ENCODE data around the gene PCNX1. TPM values are rescaled to one million over a fixed set of nuclear protein-coding genes. Genes with fewer than 3 reads are reported as not detected.

PCNX1 gene
- total and polyA plus RNA-seq, 2 donors, result 16.0 to 127 TPM

- no peak overlapping the region for H3K27ac ChIP-seq (ENCODE audit: low read depth)
- no peaks in the 10 kb centered on the region for H3K4me1 ChIP-seq (ENCODE audit: insufficient read depth)
- no peaks in the 10 kb centered on the region for H3K36me3 ChIP-seq (ENCODE audit: insufficient read depth)
- no peak for DNase-seq (ENCODE audit: extremely low spot score)
- H3K4me3 ChIP-seq (ENCODE audit: low read depth, low read length), result no peak overlapping the region
- WGBS, result 82% methylated on average over 8 of the region's 8 CpGs
Observed at GRCh38 chr14:70884595-70885342, 22.5 kb upstream of the PCNX1 start.

GRCh38 chr14:70885343-70886022 lies 21.8 kb upstream of the PCNX1 start:
- no peaks in the 10 kb centered on the region for H3K36me3 ChIP-seq (ENCODE audit: insufficient read depth)
- H3K4me3 ChIP-seq (ENCODE audit: low read depth, low read length), result no peak overlapping the region
- H3K4me1 ChIP-seq (ENCODE audit: insufficient read depth), result no peaks in the 10 kb centered on the region
- WGBS, result 79% methylated on average over 5 of the region's 5 CpGs
- DNase-seq (ENCODE audit: extremely low spot score), result no peak
- H3K27ac ChIP-seq (ENCODE audit: low read depth), result no peak overlapping the region

- H3K4me1 ChIP-seq (ENCODE audit: insufficient read depth), result no peaks in the 10 kb centered on the region
- H3K4me3 ChIP-seq (ENCODE audit: low read depth, low read length), result no peak overlapping the region
- no peaks in the 10 kb centered on the region for H3K36me3 ChIP-seq (ENCODE audit: insufficient read depth)
- H3K27ac ChIP-seq (ENCODE audit: low read depth), result no peak overlapping the region
- DNase-seq (ENCODE audit: extremely low spot score), result no peak
- 63% methylated on average over 5 of the region's 5 CpGs for WGBS
Observed at GRCh38 chr14:70886421-70887206, 20.6 kb upstream of the PCNX1 start.

GRCh38 chr14:70887207-70887681 lies 20.0 kb upstream of the PCNX1 start:
- H3K27ac ChIP-seq (ENCODE audit: low read depth), result no peak overlapping the region
- no peak overlapping the region for H3K4me3 ChIP-seq (ENCODE audit: low read depth, low read length)
- 32% methylated on average over 3 of the region's 3 CpGs for WGBS

GRCh38 chr14:70887737-70888499 lies 19.3 kb upstream of the PCNX1 start:
- no peaks in the 10 kb centered on the region for H3K4me1 ChIP-seq (ENCODE audit: insufficient read depth)
- H3K27ac ChIP-seq (ENCODE audit: low read depth), result no peak overlapping the region
- no peak for DNase-seq (ENCODE audit: extremely low spot score)
- no peaks in the 10 kb centered on the region for H3K36me3 ChIP-seq (ENCODE audit: insufficient read depth)
- WGBS, result 82% methylated on average over 3 of the region's 3 CpGs
- H3K4me3 ChIP-seq (ENCODE audit: low read depth, low read length), result no peak overlapping the region

More at GRCh38 chr14:70887207-70887681, 20.0 kb upstream of the PCNX1 start:
- no peak for DNase-seq (ENCODE audit: extremely low spot score)
- H3K4me1 ChIP-seq (ENCODE audit: insufficient read depth), result no peaks in the 10 kb centered on the region
- H3K36me3 ChIP-seq (ENCODE audit: insufficient read depth), result no peaks in the 10 kb centered on the region

- Histone ChIP-seq H3K4me3 (ENCODE audit: low read depth, low read length) (no peak overlapping the region), H3K27ac (ENCODE audit: low read depth) (no peak overlapping the region), H3K4me1 (ENCODE audit: insufficient read depth) (no peaks in the 10 kb centered on the region), H3K36me3 (ENCODE audit: insufficient read depth) (no peaks in the 10 kb centered on the region)
- DNase-seq (ENCODE audit: extremely low spot score), result no peak
- WGBS, result 64% methylated on average over 1 of the region's 1 CpG
Observed at GRCh38 chr14:70888681-70889175, 18.5 kb upstream of the PCNX1 start.

GRCh38 chr14:70889555-70889954 lies 17.7 kb upstream of the PCNX1 start:
- Histone ChIP-seq H3K36me3 (ENCODE audit: insufficient read depth) (no peaks in the 10 kb centered on the region), H3K4me3 (ENCODE audit: low read depth, low read length) (no peak overlapping the region), H3K4me1 (ENCODE audit: insufficient read depth) (no peaks in the 10 kb centered on the region), H3K27ac (ENCODE audit: low read depth) (no peak overlapping the region)
- no peak for DNase-seq (ENCODE audit: extremely low spot score)
- WGBS, result 91% methylated on average over 5 of the region's 5 CpGs

GRCh38 chr14:70890826-70891659 lies 16.2 kb upstream of the PCNX1 start:
- WGBS, result 83% methylated on average over 5 of the region's 5 CpGs
- Histone ChIP-seq H3K36me3 (ENCODE audit: insufficient read depth) (no peaks in the 10 kb centered on the region), H3K4me1 (ENCODE audit: insufficient read depth) (no peaks in the 10 kb centered on the region), H3K4me3 (ENCODE audit: low read depth, low read length) (no peak overlapping the region), H3K27ac (ENCODE audit: low read depth) (no peak overlapping the region)
- no peak for DNase-seq (ENCODE audit: extremely low spot score)

GRCh38 chr14:70891737-70892136 lies 15.5 kb upstream of the PCNX1 start:
- Histone ChIP-seq H3K4me1 (ENCODE audit: insufficient read depth) (no peaks in the 10 kb centered on the region), H3K36me3 (ENCODE audit: insufficient read depth) (no peaks in the 10 kb centered on the region), H3K27ac (ENCODE audit: low read depth) (no peak overlapping the region), H3K4me3 (ENCODE audit: low read depth, low read length) (no peak overlapping the region)
- no peak for DNase-seq (ENCODE audit: extremely low spot score)
- WGBS, result 93% methylated on average over 2 of the region's 2 CpGs

- no peak overlapping the region for H3K27ac ChIP-seq (ENCODE audit: low read depth)
- 90% methylated on average over 13 of the region's 13 CpGs for WGBS
- no peak for DNase-seq (ENCODE audit: extremely low spot score)
- no peak overlapping the region for H3K4me3 ChIP-seq (ENCODE audit: low read depth, low read length)
- no peaks in the 10 kb centered on the region for H3K4me1 ChIP-seq (ENCODE audit: insufficient read depth)
- no peaks in the 10 kb centered on the region for H3K36me3 ChIP-seq (ENCODE audit: insufficient read depth)
Observed at GRCh38 chr14:70893062-70893845, 14.0 kb upstream of the PCNX1 start.

GRCh38 chr14:70893858-70894291 lies 13.4 kb upstream of the PCNX1 start:
- 84% methylated on average over 5 of the region's 5 CpGs for WGBS
- Histone ChIP-seq H3K4me3 (ENCODE audit: low read depth, low read length) (no peak overlapping the region), H3K27ac (ENCODE audit: low read depth) (no peak overlapping the region), H3K36me3 (ENCODE audit: insufficient read depth) (no peaks in the 10 kb centered on the region), H3K4me1 (ENCODE audit: insufficient read depth) (no peaks in the 10 kb centered on the region)
- DNase-seq (ENCODE audit: extremely low spot score), result no peak

GRCh38 chr14:70894868-70895267 lies 12.4 kb upstream of the PCNX1 start:
- Histone ChIP-seq H3K4me3 (ENCODE audit: low read depth, low read length) (no peak overlapping the region), H3K36me3 (ENCODE audit: insufficient read depth) (no peaks in the 10 kb centered on the region), H3K4me1 (ENCODE audit: insufficient read depth) (no peaks in the 10 kb centered on the region), H3K27ac (ENCODE audit: low read depth) (no peak overlapping the region)
- no peak for DNase-seq (ENCODE audit: extremely low spot score)
- 54% methylated on average over 2 of the region's 2 CpGs for WGBS

Measured in urinary bladder (tissue), 4 donors.